NCI-H2171 treated with DMSO at 0.1 percent for 48 hours (cell line): ENCODE data around the gene LONP1.
A peak's percentile ranks its signal among the peaks of the same experiment; 100 is the strongest.
"Not testable (repeated sequence)": the region's sequence is repeated elsewhere in the genome, so short reads cannot be mapped to it uniquely, and the experiment has no call there.

Experiments
- DNase-seq: peaks from one replicate; lab custom pipeline; 2025; lab: John Stamatoyannopoulos, UW

The LONP1 gene, protein sequence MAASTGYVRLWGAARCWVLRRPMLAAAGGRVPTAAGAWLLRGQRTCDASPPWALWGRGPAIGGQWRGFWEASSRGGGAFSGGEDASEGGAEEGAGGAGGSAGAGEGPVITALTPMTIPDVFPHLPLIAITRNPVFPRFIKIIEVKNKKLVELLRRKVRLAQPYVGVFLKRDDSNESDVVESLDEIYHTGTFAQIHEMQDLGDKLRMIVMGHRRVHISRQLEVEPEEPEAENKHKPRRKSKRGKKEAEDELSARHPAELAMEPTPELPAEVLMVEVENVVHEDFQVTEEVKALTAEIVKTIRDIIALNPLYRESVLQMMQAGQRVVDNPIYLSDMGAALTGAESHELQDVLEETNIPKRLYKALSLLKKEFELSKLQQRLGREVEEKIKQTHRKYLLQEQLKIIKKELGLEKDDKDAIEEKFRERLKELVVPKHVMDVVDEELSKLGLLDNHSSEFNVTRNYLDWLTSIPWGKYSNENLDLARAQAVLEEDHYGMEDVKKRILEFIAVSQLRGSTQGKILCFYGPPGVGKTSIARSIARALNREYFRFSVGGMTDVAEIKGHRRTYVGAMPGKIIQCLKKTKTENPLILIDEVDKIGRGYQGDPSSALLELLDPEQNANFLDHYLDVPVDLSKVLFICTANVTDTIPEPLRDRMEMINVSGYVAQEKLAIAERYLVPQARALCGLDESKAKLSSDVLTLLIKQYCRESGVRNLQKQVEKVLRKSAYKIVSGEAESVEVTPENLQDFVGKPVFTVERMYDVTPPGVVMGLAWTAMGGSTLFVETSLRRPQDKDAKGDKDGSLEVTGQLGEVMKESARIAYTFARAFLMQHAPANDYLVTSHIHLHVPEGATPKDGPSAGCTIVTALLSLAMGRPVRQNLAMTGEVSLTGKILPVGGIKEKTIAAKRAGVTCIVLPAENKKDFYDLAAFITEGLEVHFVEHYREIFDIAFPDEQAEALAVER

DNA sequence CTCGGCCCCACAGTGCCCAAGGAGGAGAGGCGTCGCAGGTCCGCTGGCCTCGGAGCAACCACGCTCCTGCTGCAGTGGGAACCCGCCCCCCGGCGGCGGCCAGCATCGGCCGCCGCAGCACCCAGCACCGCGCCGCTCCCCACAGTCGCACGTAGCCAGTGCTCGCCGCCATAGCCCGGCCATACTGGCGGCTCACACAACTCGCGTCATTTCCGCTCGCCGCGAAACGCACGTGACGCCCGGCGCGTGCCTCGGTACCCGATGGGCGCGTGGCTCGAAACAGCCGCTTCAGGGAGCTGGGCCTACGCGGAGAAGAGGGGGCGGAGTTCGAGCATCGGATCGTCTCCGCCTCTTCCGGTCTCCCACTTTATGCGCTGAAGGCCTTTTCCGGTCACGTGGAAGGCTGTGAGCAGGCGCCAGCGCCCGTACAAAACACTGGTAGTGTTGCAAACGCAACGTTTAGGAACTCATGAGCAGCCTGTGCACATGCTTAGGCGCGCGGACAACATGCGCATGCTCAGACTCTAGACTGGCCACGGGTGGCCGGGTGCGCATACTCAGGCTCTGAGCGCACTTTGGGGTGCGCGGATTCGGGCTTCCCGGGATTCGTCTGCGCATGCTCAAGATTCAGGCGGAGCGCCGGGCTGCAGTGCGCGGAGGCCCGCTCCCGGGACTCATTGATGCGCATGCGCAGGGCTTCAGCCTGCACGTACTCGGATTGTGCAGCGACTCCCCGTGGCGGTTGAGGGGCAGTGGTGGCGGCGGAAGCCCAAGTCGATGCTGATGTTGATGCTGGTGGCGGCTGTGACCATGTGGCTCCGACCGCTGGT lies at the start of gene LONP1, which contains the start of gene CATSPERD:
LONP1 (minus strand) TSS at position 186 of the 830 bp plus-strand sequence; CDS start at position 172, 14 bp downstream.
CATSPERD (plus strand) TSS at position 677 of the 830 bp plus-strand sequence; CDS start at position 778, 101 bp downstream.
- peak; percentile 98 for DNase-seq

DNA sequence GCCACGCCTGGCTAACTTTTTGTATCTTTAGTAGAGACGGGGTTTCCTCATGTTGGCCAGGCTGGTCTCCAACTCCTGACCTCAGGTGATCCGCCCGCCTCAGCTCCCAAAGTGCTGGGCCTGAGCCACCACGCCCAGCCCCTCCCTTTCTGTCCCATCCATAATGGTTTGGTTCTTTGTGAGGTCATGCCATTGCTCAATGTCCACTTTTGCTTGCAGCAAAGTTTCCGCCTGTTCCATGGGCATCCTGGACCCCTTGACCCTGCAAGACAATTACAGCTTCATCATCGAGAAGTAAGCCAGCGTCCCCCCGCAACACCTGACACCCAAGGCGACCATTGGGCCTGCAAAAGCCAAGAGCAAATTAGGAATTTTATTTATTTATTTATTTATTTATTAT lies 48.0 kb upstream of the LONP1 start:
- DNase-seq: no peak

DNA sequence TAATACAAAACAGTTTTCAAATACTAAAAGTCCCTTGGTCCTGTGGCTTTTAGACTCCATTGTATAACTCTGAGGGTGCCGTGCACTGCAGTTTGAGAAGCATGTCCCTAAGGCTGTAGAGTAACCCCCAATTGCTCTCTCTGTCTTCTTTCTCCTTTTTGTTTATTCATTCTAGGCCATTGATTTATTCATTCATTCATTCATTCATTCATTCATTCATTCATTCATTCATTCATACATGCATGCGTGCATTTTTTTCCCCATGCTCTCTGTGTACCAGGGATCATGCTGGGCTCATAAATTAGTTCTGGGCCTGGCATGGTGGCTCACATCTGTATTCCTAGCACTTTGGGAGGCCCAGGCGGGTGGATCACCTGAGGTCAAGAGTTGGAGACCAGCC lies 45.3 kb upstream of the LONP1 start:
- no peak for DNase-seq

DNA sequence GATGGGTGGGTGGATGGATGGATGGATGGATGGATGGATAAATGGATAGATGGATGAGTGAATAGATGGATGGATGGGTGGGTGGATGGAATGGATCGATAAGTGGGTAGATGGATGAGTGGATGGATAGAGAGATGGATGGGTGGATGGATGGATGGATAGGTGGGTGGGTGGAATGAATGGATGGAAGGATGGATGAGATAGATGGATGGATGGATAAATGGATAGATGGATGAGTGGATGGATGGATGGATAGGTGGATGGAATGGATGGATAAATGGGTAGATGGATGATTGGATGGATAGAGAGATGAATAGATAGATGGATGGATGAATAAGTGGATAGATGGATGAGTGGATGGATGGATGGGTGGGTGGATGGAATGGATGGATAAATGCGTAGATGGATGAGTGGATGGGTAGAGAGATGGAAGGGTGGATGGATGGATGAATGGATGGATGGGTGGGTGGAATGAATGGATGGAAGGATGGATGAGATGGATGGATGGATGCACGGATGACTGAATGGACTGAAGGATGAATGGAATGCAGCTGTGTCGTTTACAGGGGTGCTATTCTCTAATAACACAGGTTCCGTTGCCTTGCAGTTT lies 42.8 kb upstream of the LONP1 start:
- DNase-seq: no peak

DNA sequence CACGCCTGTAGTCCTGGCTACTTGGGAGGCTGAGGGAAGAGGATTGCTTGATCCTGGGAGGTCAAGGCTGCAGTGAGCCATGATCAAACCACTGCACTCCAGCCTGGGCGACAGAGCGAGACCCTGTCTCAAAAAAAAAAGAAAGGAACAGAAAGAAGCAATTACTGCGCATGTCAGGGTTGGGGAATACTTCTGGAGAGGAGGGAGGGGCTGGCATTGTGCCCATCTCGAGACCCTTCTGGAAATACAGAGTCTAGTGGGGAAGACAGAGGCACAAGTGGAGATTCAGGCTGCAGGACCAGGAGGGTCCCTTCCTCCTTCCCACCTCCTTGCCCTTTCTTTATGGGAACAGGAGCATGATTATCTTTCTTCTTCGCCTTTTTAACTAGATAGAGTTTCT lies 33.8 kb upstream of the LONP1 start:
- DNase-seq: no peak

DNA sequence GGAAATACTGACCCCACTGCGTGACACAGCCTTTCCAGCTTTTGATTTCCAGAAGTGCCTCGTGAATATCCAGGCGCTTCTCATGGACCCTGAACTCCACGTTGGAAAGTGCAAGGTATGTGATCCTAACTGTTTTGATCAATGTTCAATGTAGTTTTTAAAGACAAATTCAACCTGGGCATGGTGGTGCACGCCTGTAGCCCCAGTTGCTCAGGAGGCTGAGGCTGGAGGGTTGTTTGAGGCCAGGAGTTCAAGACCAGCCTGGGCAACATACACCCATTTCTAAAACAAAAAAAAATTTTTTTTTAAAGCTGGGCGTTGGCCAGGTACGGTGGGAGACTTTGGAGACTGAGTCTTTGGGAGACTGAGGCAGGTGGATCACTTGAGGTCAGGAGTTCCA lies 31.8 kb upstream of the LONP1 start:
- DNase-seq: no peak

DNA sequence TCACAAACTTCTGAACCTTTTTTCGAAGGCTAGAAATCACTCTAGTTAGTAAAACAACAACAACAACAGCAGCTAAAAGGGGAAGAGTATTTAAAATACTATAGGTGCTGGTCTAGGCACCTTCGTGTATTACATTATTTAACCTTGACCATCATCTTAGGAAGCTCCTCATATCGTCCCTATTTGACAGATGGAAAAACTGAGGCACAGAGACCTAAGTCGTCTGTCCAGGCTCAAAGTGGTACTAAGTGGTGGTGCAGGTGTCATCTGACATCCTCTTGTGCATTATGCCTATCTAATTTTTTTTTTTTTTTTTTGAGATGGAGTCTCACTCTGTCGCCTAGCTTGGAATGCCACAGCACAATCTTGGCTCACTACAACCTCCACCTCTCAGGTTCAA lies 29.6 kb upstream of the LONP1 start:
- no peak for DNase-seq

DNA sequence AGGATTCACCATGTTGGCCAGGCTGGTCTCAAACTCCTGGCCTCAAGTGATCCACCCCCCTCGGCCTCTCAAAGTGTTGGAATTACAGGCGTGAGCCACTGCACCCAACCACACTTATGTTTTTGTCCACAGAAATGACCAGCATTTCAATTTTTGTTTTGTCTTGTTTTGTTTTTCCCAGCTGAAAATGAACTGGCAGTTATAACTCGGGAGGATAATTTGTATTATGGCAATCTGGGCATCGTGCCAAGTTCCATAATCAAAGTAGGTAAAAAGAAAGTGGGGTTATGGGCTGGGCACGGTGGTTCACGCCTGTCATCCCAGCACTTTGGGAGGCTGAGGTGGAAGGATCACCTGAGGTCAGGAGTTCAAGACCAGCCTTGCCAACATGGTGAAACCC lies 29.0 kb upstream of the LONP1 start:
- DNase-seq: peak; percentile 18

DNA sequence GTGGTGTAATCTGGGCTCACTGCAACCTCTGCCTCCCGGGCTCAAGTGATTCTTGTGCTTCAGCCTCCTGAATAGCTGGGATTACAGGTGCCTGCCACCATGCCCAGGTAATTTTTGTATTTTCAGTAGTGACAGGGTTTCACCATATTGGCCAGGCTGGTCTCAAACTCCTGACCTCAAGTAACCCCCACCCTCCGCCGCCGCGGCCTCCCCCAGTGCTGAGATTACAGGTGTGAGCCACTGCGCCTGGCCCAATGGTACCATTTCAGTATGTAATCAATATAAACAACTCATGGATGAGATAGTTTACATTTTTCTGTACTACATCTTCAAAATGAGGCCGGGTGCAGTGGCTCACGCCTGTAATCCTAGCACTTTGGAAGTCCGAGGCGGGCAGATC lies 25.1 kb upstream of the LONP1 start:
- DNase-seq: not testable (repeated sequence)

DNA sequence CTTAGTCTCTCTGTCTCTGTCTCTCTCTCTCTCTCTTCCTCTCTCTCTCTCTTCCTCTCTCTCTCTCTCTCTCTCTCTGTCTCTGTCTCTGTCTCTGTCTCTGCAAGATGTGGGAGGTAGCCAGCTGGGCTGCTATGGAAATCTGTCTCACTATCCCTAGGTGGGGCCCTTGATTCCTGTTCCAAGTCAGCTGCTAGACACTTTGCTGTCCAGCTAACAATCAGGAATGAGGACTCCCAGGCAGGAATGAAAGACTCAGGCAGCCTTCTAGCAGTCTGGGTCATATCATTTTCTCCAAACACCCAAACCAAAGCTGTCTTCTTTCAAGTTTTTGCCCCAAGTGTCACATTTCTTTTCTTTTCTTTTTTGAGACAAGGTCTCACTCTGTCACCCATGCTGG lies 23.7 kb upstream of the LONP1 start:
- DNase-seq: no peak

DNA sequence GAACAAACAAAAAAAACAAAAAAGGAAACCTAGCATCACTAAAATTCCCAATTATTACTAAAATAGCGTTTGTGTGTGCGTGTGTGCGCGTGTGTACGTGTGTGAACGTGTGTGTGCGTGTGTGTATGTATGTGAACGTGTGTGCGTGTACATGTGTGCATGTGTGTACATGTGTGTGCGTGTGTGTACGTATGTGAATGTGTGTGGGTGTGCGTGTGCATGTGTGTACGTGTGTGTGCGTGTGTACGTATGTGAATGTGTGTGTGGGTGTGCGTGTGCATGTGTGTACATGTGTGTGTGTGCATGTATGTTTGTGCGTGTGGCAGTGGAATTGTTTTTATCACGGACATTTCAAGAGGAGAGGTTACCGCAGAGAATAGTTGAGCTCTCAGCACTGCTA lies 22.1 kb upstream of the LONP1 start:
- DNase-seq: no peak

DNA sequence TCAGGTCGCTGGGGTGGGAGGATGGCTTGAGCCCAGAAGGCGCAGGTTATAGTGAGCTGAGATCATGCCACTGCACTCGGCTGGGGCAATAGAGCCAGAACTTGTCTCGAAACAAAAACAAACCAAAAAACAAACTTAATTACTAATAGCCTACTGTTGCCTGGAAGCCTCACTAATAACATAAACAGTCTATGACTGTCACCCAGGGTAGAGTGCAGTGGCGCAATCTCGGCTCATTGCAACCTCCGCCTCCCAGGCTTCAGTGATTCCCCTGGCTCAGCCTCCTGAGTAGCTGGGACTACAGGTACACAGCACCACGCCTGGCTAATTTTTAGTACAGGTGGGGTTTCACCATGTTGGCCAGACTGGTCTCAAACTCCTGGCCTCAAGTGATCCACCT lies 18.5 kb upstream of the LONP1 start:
- no peak for DNase-seq

DNA sequence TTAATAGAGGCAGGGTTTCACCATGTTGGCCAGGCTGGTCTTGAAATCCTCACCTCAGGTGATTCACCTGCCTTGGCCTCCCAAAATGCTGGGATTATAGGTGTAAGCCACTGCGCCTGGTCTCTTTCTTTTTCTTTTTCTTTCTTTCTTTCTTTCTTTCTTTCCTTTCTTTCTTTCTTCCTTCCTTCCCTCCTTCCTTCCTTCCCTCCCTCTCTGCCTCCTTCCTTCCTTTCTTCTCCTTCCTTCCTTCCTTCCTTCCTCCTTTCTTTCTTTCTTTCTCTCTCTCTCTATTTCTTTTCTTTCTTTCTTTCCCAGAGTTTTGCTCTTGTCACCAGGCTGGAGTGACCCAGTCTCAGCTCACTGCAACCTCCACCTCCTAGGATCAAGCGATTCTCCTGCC lies 13.2 kb upstream of the LONP1 start:
- DNase-seq: not testable (repeated sequence)

DNA sequence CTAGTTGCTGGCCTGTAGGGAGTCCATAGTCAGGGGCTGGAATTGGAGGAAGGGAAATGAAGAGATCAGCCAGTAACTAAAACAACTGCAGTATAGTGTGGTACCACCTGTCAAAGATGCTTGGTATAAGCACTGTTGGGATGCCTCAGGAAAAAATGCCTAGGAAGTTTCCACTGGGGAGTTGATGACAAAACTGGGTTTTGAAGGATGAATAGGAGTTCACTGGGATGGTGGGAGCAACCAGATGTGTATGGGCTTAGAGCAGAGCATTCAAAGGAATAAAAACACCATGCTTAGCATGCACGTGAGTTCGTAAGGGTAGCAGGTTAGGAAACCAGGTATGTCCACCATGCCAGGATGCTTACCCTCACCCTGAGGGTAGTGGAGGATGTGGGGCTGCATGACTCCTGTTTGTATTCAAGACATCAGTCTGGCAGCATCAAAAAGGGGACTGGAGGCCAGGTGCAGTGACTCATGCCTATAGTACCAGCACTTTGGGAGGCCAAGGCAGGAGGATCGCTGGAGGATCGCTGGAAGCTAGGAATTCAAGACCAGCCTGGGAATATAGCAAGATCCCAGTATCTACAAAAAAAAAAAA lies 7.6 kb upstream of the LONP1 start:
- no peak for DNase-seq

DNA sequence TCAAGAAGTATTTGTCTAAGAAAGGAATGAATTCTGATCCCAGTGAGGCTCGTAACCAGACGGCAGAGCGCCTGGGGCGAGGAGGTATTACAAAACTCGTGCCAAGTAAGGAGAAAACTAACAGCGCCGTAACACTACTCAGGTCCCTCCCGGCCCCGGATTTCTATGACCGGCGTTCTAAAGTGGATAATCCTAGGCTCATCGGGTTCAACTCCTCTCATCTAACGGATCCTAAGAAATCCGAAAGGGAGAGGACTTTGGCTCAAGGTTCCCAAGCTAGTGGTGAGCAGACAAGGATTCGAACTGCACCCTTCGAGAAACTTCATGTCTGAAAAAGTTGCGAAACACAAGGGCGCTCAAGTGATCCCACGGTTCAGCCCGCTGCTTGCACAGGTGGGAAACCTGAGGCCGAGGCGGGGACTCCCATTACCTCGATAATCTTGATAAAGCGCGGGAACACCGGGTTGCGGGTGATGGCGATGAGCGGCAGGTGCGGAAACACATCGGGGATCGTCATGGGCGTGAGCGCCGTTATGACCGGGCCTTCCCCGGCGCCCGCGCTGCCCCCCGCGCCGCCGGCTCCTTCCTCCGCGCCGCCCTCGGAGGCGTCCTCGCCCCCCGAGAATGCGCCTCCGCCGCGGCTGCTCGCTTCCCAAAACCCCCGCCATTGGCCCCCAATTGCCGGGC lies 529 bp downstream of the LONP1 start:
- peak; percentile 32 for DNase-seq

DNA sequence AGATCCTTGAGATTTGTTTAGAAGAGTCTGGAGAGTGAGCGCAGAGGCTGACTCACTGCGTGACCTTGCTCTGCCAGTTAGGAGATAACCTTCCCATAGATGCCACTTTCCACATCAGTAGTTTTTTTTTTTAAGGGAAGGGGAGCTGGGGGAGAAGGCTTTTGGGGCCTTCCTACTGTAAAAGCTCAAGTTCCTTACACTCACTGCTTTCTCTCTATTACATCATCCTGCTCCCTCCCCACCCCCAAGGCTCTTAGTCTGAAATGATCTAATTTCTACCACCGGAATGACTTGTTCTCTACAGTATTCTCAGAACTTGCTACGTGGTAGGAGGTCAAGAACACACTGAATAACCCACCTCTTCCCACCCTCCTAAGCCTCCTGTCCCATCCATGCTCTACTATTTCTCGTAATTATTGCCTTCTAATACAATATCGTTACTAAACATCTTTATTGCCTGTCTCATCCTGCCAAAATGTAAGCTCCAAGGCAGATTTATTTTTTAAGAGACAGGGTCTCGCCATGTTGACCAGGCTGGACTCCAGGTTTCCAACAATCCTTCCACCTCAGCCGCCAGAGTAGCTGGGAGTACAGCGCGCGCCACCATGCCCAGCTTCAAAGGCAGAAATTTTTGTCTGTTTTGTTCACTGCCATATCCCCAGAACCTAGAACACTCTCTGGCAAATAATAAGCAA lies 1.2 kb downstream of the LONP1 start:
- no peak for DNase-seq

DNA sequence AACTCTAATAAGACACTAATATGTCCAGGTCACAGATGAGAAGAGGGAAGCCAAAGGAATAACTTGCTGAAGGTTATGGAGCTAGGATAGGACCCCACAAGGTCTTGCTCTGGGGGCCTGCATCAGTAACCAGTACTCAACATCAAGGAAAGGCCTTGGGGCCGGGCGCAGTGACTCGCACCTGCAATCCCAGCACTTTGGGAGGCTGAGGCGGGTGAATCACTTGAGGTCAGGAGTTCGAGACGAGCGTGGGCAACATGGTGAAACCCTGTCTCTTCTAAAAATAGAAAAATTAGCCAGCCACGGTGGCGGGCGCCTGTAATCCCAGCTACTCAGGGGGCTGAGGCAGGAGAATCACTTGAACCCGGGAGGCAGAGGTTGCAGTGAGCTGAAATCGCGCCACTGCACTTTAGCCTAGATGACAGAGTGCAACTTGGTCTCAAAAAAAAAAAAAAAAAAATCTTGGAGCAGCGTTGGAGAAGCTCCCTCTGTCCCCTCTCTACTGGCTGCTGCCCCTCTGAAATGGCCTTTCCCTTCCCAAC lies 1.8 kb downstream of the LONP1 start:
- no peak for DNase-seq

DNA sequence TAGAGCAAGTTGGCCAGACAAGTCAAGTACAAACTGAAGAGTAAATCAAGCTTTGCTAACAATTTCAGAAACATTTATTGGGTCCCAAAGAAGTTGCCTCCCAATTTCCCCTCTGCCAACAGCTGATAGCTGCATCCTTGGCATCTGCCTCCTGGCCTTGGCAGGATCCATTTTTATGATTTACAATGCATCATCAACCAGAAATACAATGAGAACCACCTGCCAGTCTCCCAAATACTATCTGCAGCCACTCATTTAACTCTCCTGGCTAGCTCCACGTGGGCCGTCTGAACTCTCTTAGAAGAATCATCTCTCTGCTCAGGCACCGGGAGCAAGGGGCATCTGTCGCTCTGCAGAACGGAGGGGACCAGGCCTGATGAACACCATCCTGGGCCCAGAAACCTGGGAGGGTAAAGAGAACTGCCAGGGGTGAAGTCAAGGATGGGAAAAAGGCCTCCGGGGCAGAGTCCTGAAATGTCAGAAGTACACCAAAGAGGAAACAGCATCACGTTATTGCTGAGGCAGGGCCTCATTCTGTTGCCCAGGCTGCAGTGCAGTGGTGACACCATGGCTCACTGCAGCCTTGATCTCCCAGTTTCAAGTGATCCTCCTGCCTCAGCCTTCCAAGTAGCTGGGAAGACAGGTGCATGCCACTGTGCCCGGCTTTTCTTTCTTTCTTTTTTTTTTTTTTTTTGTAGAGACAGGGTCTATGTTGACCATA lies 2.6 kb downstream of the LONP1 start:
- no peak for DNase-seq

DNA sequence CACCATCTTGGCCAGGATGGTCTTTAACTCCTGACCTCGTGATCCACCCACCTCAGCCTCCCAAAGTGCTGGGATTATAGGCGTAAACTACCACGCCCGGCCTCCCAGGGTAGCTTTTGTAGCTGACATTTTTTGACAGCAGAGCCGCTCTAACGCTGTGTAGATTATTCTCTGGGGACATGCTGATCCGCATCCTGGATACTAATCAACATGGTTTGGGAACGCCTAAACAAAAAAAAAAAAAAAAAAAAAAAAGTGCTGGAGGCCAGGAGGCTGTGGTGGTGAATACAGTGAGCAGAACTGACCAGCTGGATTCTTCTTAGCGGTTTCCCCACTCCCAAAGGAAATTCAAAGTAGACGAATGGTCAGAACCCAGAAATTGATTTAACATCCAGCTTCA lies 5.1 kb downstream of the LONP1 start:
- DNase-seq: no peak
